ENCODE data around the gene DLX1.
A peak's percentile ranks its signal among the peaks of the same experiment; 100 is the strongest.
"Not testable (repeated sequence)": the region's sequence is repeated elsewhere in the genome, so short reads cannot be mapped to it uniquely, and the experiment has no call there.

DLX1 gene

GRCh38 chr2:172085460-172086159 is at the start of gene DLX1:
TSS of gene DLX1 (plus strand) at chr2:172085507. CDS start at chr2:172085678, 171 bp downstream.
- no peak for DNase-seq

- DNase-seq: no peak
Observed at GRCh38 chr2:172038121-172038520, 47.2 kb upstream of the DLX1 start.

- DNase-seq: peak; percentile 20
Observed at GRCh38 chr2:172038604-172039003, 46.7 kb upstream of the DLX1 start.

- DNase-seq: no peak
Observed at GRCh38 chr2:172039011-172039704, 46.1 kb upstream of the DLX1 start.

- DNase-seq: no peak
Observed at GRCh38 chr2:172040311-172040710, 45.0 kb upstream of the DLX1 start.

GRCh38 chr2:172046080-172046678 is 39.1 kb upstream of the DLX1 start:
- DNase-seq: no peak

- DNase-seq: no peak
Observed at GRCh38 chr2:172046866-172047565, 38.3 kb upstream of the DLX1 start.

- no peak for DNase-seq
Observed at GRCh38 chr2:172047566-172048507, 37.5 kb upstream of the DLX1 start.

GRCh38 chr2:172048508-172049503 is 36.5 kb upstream of the DLX1 start:
- no peak for DNase-seq

GRCh38 chr2:172049567-172050120 is 35.7 kb upstream of the DLX1 start:
- no peak for DNase-seq

GRCh38 chr2:172050479-172051125 is 34.7 kb upstream of the DLX1 start:
- DNase-seq: no peak

- peak; percentile 72 for DNase-seq
Observed at GRCh38 chr2:172052000-172052983, 33.0 kb upstream of the DLX1 start.

GRCh38 chr2:172053486-172053885 is 31.8 kb upstream of the DLX1 start:
- DNase-seq: no peak

GRCh38 chr2:172056293-172056692 is 29.0 kb upstream of the DLX1 start:
- DNase-seq: no peak

GRCh38 chr2:172058660-172059059 is 26.6 kb upstream of the DLX1 start:
- no peak for DNase-seq

- DNase-seq: not testable (repeated sequence)
Observed at GRCh38 chr2:172060118-172060517, 25.2 kb upstream of the DLX1 start.

- DNase-seq: no peak
Observed at GRCh38 chr2:172062402-172063004, 22.8 kb upstream of the DLX1 start.

- no peak for DNase-seq
Observed at GRCh38 chr2:172063446-172063845, 21.9 kb upstream of the DLX1 start.

Measured in DMS153 (cell line).